BE2C (cell line): ENCODE results near the gene CCRL2.
"Not testable (repeated sequence)": the region's sequence is repeated elsewhere in the genome, so short reads cannot be mapped to it uniquely, and the experiment has no call there.

ENCODE experiments used
- DNase-seq: peaks from one replicate; pipeline ENCODE4 v3.0.0-alpha.2; 2020
- H3K27me3 ChIP-seq: fragments of 250-450 bp; sonication (Bioruptor Pico); 2 replicates; pipeline ENCODE4 v1.5.1; 2020; ENCODE audit warnings: mild to moderate bottlenecking
- H3K36me3 ChIP-seq: fragments of 250-450 bp; sonication (Bioruptor Pico); 2 replicates; pipeline ENCODE4 v1.5.1; 2020; ENCODE audit warnings: mild to moderate bottlenecking
- H3K4me1 ChIP-seq: fragments of 250-450 bp; sonication (Bioruptor Pico); 2 replicates; pipeline ENCODE4 v1.5.1; 2020
- H3K4me3 ChIP-seq: 2 replicates; pipeline ENCODE4 v1.5.1; 2011; ENCODE audit warnings: low read depth, low read length
- H3K9me3 ChIP-seq: fragments of 250-450 bp; sonication (Bioruptor Pico); 2 replicates; pipeline ENCODE4 v1.5.1; 2020
- TF ChIP-seq, protein P1 (sequence below): IDR thresholded peaks from 2 replicates; pipeline ENCODE4 v1.5.1; 2012; ENCODE audit warnings: mild to moderate bottlenecking, low read depth, low read length

Gene CCRL2

GRCh38 chr3:46419816-46420215 lies 12.8 kb downstream of the CCRL2 start:
- H3K9me3 ChIP-seq = no peaks in the 10 kb centered on the region
- no peak for DNase-seq
- H3K4me3 ChIP-seq = no peak overlapping the region
- no peaks in the 10 kb centered on the region for H3K4me1 ChIP-seq
- H3K36me3 ChIP-seq = no peaks in the 10 kb centered on the region
- TF ChIP-seq, protein P1, sequence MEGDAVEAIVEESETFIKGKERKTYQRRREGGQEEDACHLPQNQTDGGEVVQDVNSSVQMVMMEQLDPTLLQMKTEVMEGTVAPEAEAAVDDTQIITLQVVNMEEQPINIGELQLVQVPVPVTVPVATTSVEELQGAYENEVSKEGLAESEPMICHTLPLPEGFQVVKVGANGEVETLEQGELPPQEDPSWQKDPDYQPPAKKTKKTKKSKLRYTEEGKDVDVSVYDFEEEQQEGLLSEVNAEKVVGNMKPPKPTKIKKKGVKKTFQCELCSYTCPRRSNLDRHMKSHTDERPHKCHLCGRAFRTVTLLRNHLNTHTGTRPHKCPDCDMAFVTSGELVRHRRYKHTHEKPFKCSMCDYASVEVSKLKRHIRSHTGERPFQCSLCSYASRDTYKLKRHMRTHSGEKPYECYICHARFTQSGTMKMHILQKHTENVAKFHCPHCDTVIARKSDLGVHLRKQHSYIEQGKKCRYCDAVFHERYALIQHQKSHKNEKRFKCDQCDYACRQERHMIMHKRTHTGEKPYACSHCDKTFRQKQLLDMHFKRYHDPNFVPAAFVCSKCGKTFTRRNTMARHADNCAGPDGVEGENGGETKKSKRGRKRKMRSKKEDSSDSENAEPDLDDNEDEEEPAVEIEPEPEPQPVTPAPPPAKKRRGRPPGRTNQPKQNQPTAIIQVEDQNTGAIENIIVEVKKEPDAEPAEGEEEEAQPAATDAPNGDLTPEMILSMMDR = no peak
- no peaks in the 10 kb centered on the region for H3K27me3 ChIP-seq

DNA sequence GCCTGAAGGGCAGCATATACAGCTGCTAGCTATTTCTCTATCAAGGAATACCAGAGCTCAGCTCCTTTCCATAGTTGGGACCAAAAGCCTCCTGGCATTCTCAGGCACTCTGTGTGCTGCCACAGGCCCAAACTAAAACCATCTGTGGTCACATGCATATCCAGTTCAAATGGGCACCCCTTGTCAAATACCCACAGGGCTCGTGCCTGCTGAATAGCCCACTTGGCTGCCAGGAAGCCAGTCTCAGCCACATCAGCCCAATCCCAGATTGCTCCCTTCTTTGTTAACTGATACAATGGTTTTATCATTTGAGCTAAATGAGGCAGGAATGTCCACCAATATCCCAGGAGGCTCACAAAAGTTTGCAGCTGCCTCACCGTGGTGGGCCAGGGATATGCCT lies 13.9 kb downstream of the CCRL2 start:
- Histone ChIP-seq H3K4me1 (no peaks in the 10 kb centered on the region), H3K4me3 (no peak overlapping the region), H3K36me3 (no peaks in the 10 kb centered on the region), H3K27me3 (no peaks in the 10 kb centered on the region), H3K9me3 (no peaks in the 10 kb centered on the region)
- no peak for DNase-seq
- TF ChIP-seq, protein P1 = no peak

- TF ChIP-seq, protein P1 = no peak
- Histone ChIP-seq H3K27me3 (no peaks in the 10 kb centered on the region), H3K36me3 (no peaks in the 10 kb centered on the region), H3K4me1 (no peaks in the 10 kb centered on the region), H3K4me3 (no peak overlapping the region), H3K9me3 (no peaks in the 10 kb centered on the region)
- no peak for DNase-seq
Measured at GRCh38 chr3:46422617-46423016, 15.6 kb downstream of the CCRL2 start.

DNA sequence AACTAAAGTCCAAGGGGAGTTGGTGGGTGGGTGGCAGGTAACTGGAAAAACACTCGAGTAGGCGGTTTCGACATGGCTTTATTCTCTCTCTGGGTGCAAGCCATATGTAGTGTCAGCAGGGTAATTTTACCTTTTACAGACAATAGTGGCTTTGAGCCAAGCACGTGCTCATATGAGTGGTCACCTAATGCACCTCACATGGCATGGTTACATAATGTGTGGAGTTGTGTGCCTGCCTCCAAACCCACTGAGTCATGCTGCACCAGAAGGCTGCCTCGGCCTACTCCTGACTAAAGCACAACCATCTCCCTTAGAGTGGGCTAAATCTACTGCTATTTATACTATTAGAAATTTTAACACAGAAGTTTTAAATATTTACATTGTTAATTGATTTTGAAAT lies 16.5 kb downstream of the CCRL2 start:
- TF ChIP-seq, protein P1 = no peak
- Histone ChIP-seq H3K4me3 (no peak overlapping the region), H3K27me3 (no peaks in the 10 kb centered on the region), H3K4me1 (no peaks in the 10 kb centered on the region), H3K9me3 (no peaks in the 10 kb centered on the region), H3K36me3 (no peaks in the 10 kb centered on the region)
- DNase-seq = no peak

GRCh38 chr3:46426476-46426875 lies 19.4 kb downstream of the CCRL2 start:
- not testable (repeated sequence) for H3K4me3 ChIP-seq, H3K27me3 ChIP-seq, H3K9me3 ChIP-seq, H3K36me3 ChIP-seq, H3K4me1 ChIP-seq, DNase-seq

- not testable (repeated sequence) for H3K9me3 ChIP-seq, H3K4me3 ChIP-seq, H3K36me3 ChIP-seq, H3K4me1 ChIP-seq, H3K27me3 ChIP-seq, DNase-seq
Measured at GRCh38 chr3:46427404-46427803, 20.3 kb downstream of the CCRL2 start.

GRCh38 chr3:46427916-46428833 lies 21.1 kb downstream of the CCRL2 start:
- Histone ChIP-seq H3K27me3 (no peaks in the 10 kb centered on the region), H3K4me1 (no peaks in the 10 kb centered on the region), H3K9me3 (no peaks in the 10 kb centered on the region), H3K36me3 (no peaks in the 10 kb centered on the region), H3K4me3 (no peak overlapping the region)
- TF ChIP-seq, protein P1 = no peak
- DNase-seq = no peak
